Measurements from ENCODE around the gene TECPR1.

DNA sequence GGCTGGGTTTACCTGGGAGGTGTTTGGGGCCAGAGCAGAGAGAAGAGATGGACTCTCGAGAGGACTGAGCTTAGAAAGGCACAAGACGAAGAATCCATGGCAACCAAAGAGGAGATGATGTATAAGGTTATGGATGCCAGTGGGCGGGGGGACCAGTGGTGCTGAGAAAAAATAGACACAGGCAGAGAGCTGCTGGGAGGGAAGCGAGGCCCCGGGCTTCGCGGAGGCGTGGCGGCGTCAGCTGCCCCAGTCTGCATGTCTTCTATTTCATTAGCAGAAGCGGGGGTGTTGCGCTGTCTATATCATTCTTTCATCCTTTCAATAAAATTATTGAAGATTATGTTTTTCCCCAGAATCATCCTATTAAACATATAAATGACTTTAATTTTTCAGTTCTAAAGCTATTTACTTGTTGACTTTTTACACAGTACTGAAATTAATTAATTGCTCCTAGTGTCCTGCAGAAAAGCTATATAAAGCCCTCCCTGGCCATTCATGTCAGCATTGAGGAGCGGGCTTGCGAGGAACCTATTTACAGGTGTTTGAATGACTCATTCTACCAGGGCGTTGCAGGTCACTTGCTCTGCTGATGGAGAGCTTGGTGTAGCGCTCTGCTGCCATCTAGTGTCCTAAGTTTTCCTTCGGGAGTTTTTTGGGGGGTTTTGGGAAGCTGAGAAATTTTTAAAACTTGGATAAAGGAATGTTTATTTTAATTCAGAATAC, 83.7 kb downstream of the TECPR1 start:
- TF ChIP-seq ZNF274 (IDR thresholded peaks at IDR 0.05; ENCODE audit: low read depth, low read length), result no peak
- no peak for TF ChIP-seq YY1 (IDR thresholded peaks at IDR 0.05; ENCODE audit: insufficient read depth, insufficient read length)

Measured in NT2/D1 (cell line).